SIG-M5 (cell line): ENCODE data around the gene KIN.
"Not testable (repeated sequence)": the region's sequence is repeated elsewhere in the genome, so short reads cannot be mapped to it uniquely, and the experiment has no call there.

ENCODE experiments used
- DNase-seq: peaks from one replicate; lab custom pipeline; 2025; lab: John Stamatoyannopoulos, UW

KIN gene, protein sequence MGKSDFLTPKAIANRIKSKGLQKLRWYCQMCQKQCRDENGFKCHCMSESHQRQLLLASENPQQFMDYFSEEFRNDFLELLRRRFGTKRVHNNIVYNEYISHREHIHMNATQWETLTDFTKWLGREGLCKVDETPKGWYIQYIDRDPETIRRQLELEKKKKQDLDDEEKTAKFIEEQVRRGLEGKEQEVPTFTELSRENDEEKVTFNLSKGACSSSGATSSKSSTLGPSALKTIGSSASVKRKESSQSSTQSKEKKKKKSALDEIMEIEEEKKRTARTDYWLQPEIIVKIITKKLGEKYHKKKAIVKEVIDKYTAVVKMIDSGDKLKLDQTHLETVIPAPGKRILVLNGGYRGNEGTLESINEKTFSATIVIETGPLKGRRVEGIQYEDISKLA

DNA sequence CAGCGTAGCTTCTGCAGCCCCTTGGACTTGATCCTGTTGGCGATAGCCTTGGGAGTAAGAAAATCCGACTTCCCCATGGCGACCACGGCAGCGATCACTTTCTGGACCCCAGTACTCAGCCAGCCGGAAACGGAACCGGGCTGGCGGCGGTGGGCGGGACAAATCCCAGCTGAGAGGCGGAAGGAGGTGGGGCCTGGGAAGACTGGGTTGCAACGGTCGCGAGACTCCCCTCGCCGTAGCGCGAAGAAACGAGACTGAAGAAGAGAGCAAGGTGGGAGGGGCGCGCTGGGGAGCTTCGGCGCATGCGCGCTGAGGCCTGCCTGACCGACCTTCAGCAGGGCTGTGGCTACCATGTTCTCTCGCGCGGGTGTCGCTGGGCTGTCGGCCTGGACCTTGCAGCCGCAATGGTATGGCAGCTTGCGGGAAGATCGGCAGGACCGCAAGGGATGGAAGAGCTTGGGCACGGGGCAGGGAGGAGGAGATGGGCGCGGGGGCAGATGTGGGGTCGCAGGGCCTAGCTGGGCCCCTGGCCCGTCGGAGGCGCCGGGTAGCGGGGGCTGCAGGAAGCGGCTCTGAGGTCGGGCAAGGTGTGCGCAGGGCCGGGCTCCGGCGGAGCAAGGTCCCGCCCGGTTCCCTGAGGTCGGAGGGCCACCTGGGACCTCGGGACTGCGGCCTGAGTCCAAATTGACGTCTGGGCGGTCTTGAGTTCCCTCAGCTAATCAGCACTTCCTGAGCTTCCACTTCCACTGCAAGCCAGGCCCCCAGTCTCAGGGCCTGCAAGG, at the start of gene KIN, which contains the start of gene ATP5F1C:
Gene KIN, minus strand, starts transcription at position 137 of the 782 bp plus-strand sequence. Its CDS starts 60 bp downstream, at position 77.
Gene ATP5F1C, plus strand, starts transcription at position 321 of the 782 bp plus-strand sequence. Its CDS starts 31 bp downstream, at position 352.
- no peak for DNase-seq

DNA sequence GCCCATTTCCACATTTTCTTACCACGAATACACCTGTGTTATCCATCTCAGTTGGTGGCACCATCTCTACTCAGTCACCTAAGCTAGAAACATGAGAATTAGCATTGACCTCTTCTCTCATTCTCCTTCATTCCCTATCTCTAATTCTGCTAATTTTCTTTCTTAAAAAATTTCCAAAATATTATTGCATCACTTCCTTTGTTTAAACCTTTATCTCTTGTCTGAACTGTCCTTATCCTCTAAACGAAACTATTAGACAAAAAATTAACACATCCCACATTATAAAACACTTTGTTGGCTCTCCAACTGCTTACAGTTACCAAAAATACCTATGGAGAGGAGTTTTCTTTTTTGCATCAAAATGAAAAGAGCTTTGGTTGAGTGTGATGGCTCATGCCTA, 48.8 kb upstream of the KIN start:
- no peak for DNase-seq

DNA sequence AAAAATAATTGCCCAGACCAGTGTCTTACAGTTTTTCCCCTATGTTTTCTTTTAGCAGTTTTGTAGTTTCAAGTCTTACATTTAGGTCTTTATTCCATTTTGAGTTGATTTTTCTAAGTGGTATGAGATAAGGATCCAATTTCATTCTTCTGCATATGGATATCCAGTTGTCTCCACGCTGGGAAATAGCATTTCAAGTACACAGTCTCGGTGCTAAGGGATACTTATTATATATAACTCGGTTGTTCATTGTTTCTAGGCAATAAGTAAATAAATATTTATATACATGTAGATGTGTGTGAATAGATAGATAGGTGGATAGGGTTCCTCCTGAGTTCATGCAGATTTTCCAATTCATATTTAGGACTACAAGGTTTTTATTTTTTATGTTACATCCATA, 46.5 kb upstream of the KIN start:
- DNase-seq, result no peak

DNA sequence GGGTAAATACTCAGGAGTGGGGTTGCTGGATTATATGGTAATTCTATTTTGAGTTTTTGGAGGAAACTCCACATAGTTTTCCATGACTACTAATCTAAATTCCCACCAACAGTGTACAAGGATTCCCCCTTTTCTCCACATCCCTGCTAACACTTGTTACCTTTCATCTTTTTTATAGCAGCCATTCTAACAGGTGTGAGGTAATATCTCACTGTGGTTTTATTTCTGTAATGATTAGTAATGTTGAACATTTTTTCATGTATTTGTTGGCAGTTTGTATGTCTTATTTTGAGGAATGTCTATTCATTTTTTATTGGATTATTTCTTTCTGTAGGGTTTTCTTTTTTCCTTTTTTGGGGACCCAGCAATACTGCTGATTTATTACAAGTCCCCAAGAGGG, 45.4 kb upstream of the KIN start:
- no peak for DNase-seq

DNA sequence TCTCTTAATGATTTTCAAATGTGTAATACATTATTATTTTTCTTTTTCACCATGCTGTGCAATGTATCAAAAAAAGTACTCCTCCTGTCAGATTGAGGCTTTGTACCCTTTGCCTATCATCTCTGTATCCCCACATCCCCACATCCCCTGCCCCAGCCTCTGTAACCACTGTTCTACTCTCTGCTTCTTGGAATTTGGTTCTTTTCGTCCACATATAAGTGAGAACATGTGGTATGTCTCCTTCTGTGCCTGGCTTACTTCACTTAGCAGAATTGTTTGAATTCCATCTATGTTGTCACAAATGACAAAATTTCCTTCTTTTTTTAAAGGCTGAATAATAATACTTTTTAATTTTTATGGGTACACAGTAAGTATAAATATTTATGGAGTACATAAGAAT, 44.3 kb upstream of the KIN start:
- DNase-seq, result no peak

DNA sequence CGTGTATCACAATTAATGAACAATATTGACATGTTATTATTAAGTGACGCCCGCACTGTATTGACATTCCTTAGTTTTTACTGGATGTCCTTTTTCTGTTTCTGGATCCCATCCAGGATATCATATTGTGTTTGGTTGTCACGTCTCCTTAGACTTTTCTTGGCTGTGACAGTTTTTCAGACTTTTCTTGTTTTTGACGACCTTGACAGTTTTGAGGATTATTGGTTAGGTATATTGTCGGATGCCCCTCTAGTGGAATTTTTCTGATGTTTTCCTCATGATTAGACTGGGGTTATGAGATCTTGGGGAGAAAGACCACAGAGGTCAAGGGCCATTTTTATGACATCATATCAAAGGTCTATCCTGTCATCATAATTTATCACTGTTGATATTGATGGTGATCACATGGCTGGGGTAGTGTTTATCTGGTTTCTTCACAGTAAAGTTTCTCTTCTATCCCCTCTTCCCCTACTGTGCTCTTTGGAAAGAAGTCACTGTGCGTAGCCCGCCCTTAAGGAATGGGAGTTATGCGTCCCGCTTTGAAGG, 41.6 kb upstream of the KIN start:
- DNase-seq, result no peak

DNA sequence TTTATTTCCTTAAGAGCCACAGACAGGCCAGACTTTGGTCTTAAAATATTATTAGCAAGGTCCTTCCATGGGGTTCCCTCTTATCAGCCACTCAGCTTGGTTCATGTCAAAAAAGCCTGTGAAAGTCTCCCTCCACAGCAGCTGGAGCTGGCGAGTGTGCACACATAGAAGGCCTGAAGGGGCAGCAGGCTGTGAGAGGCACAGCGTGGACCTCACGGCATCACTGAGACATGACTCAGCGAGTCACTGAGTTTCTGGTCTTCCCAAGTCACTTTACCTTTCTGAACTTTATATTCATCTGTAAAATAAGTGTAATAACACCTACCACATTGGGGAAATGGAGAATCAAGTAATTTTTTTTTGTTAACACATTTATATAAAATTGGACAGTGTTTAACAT, 39.2 kb upstream of the KIN start:
- no peak for DNase-seq

DNA sequence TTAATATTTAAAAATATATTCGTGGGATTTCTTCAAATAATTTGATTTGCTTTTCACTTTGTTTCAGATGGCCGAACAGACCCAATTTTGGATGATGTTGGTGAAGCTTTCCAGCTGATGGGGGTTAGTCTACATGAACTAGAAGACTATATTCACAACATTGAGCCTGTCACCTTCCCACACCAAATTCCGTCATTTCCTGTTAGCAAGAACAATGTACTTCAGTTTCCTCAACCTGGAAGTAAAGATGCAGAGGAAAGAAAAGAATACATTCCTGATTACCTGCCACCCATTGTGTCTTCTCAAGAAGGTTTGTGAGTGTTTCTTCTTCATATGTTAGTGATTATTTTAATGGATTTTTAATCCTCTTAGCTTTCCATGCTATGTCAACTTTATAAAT, 36.5 kb upstream of the KIN start:
- no peak for DNase-seq

DNA sequence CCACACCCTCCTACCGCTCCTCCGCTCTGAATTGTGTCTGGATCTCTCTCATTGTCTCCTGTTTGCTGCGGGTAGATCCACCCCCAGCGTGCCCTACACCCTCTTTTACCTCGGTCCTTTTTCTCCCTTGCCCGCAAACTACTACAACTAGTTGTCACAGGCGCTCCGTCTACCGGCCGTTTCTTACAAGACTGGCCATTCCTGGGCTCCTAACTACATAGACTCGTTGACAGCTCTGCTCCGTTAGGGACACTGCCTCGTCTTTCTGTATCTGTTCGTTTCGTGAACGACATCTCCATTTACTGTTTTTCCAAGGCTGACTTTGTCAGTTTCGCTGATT, 31.3 kb upstream of the KIN start:
- no peak for DNase-seq

DNA sequence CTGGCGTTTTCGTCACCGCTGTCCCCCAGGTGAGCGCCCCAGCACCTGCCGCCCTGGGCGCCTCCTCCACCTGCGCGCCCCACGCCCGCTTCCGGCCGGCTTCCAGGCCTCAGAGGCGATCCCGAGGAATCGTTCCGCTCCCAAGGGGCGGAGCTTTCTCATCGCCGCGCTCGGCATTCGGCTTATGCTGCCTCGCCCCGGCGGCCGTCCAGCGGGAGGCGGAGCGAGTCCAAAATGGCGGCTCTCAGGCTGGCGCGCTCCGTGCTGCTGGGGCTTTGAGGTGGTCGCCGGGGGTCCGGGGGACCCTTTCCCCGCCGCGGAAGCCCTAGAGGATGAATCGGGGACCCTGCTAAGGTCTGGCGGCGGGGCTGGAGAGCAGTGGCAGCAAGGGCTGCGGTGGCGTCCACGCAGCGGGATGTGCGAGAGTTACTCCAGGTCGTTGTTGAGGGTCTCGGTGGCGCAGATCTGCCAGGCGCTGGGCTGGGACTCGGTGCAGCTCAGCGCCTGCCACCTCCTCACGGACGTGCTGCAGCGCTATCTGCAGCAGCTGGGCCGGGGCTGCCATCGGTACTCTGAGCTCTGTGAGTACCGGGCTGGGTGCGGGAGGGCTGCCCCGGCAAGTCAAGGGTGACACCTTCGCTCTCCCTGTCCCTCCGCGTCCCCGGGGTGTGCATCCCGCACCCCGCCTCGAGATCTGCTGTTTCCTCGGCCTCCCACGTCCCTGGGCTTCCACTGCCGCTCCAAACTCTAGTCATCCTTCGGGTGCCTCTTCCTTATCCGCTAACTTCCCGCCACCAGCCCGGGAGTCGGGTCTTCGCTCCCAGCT, 30.7 kb upstream of the KIN start, which contains the start of gene TAF3:
Gene TAF3, plus strand, starts transcription at position 211 of the 826 bp plus-strand sequence. Its CDS starts 205 bp downstream, at position 416.
- DNase-seq, result no peak

DNA sequence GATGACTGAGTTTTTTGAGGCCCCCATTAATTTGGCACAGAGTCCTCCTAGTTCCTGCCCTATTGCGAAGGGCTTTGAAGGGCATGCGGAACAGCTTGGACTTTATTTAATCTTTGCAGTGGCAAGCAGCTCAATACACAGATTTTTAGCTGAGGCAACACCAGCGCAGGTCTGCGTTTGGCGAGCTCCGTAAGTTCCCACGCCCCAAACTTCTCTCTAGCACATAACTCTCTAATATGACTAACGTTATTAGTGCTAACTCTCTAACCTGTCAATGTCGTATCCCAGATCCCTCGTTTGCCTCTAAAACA, 30.1 kb upstream of the KIN start:
- DNase-seq, result no peak

DNA sequence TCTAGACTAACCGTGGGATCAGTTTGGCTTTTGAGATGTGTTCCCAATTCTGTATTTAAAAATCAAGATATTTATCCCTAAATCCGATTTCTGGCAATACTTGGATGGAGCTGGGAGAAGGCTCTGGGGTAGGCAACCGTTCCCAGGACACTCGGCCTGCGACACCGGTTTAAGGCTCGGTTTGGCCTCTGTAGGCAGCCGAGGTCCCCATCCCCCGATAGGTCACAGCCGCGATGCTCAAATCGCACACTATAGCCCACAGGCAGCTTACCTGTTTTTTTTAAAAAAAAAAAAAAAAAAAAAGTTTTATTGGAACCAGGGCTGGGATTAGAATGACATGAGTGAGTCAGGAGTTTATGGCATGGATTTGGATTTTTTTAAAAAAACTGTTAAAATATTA, 29.8 kb upstream of the KIN start:
- no peak for DNase-seq

DNA sequence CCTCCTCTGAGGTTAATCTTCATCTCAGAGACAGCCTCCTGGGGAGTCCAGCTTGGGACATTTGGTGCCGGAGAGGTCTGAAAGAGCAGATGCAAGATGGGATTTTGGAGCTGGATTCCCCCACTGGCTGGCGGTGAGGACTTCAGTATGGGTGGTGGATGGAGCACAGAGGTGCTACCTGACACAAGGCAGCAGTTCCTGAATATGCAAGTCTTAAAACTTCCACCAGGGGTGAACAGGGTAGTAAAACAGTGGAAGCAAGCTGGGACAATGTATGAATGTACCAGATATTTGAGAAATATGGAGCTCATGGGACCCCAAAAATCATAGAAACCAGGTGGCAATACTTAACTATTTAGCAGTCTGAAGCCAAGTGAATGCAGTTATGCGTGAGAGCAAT, 25.7 kb upstream of the KIN start:
- DNase-seq, result no peak

DNA sequence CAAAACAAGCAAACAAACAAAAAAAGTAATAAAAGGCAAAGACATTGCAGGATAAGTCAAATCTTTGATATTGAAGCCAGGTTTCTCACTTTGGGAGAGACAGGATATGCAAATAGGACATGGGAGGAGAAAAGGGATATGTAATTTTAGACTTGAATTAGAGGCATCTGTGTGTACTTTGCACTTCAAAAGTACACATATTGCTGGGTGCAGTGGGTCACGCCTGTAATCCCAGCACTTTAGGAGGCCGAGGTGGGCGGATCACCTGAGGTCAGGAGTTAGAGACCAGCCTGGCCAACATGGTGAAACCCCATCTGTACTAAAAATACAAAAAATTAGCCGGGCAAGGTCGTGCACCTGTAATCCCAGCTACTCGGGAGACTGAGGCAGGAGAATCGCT, 23.9 kb upstream of the KIN start:
- DNase-seq, result not testable (repeated sequence)

DNA sequence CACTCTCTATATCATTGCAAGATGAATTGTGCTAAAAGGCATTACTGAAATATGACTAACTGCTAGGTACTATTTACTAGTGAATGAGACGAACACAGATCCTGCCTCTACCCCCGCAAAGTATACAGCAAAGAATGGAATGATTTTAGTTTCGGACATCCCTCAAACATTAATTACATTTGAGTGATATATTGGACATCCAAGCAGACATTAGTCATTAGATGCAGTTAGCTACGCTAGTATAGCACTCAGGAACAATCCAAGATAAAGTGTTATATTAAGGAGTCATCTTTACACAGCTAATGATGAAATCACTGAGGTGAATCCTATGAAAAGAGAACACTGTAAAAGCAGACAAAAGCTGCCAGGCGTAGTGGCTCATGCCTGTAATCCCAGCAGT, 23.2 kb upstream of the KIN start:
- DNase-seq, result no peak

DNA sequence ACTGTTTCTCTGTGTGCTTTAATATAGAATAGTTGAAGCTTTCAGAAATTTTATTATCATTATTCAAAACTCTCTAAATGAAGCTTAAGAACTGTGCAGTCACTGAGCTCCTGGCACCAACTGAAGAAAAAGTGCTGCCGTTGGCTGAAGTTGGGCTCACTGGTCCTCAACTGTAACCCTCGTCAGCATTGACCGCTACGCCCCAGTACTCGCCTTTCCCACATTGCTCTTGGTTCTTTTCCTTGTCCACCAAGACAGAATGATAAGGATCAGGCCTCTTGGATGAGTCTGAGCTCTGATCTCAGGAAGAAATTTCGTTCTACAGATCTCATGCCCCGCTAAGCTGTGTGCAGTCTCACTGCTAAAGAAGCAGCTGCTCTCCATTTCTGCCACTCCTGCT, 22.6 kb upstream of the KIN start:
- DNase-seq, result no peak

DNA sequence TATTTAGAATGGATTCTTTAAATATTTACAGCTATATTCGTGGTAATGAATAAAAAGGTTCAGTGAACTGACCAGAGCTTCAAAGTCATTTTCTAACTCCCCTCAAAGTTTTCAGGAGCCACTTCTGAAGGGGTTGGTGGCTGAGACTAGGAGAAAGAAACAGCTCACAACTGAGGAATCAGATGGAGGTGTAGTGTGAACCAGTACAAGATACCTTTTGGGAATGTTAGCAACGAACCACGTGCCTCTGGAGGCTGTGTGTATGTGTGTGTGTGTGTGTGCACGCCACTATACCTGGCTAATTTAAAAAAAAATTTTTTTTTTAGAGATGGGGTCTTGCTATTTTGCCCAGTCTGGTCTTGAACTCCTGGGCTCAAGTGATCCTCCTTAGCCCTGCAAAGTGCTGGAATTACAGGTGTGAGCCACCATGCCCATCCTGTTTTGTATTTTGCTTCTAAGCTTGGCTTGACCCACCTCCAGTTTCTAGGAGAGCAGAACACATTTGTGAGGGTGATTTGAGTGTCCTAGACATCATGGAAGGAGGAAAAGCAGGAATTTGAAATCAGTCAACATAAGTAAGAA, 21.0 kb upstream of the KIN start:
- no peak for DNase-seq

DNA sequence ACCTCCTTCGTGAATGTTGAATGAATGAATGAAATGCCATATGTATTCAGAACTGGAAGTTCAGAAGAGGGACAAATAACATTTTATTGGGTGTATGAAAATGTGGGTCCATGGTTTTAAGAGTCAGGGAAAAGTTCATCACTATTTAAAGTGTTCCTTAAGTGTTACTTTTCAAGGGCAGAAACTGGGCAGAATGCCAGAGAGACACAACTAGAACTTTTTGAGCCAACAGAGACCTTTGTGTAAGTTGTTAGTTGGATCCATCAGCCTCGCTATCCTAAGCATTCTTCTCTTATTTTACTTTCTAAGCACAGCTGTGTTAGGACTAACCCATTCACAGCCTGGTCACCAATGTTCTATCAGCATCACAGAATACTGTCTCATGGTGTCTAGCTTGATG, 16.9 kb upstream of the KIN start:
- DNase-seq, result no peak

DNA sequence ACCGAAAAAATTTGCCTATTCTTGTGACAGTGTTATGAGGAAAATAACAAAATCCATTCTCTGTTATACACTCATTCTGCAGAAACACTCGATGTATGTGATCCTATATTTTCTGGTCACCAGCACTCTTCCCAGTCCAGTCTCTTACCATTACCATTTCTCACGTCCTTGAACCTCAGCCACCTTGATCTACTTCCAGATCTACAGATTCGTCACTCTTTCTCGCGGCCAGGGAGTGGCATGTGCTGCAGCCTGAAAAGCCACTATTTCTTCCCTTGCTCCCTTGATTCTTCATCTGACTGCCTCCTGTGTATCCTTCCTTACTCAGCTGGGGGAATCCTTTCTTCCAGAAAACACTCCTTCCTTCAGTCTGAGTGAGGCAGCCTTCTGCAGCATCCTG, 16.4 kb upstream of the KIN start:
- no peak for DNase-seq

DNA sequence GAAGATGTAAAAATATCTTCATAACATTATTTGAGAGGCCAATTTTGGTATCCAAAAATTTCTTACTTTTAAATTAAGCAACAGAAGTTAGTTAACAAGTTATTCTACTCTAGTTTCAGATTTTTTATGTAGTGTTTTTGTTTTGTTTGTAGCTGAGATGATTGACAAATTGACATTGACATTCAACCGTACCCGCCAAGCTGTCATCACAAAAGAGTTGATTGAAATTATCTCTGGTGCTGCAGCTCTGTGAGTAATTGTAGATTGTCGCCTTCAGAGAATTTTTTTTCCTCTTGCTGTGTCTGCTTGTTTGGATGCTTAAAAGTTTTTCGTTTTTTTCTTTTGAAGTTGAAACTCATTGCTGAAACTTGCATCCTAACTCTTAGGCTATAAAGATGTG, 14.8 kb upstream of the KIN start:
- no peak for DNase-seq

DNA sequence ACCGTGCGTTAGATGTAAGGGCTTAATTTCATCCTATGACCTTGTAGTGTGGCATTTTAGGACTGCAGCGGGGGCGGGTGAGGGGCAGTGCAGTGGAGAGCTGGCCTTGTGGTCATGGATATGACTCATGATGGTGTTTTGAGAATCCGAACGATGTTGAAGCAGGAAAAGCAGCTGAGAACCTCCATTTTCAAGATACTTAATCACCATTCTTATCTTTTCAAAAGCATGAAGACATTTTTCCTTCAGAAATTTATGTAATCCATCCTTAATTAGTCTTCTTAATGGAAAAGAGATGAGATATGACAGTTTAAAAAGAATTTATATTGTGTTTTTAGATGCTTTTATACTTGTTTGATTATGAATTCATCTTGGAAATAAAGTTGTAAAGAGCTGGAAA, 9.8 kb upstream of the KIN start:
- no peak for DNase-seq

DNA sequence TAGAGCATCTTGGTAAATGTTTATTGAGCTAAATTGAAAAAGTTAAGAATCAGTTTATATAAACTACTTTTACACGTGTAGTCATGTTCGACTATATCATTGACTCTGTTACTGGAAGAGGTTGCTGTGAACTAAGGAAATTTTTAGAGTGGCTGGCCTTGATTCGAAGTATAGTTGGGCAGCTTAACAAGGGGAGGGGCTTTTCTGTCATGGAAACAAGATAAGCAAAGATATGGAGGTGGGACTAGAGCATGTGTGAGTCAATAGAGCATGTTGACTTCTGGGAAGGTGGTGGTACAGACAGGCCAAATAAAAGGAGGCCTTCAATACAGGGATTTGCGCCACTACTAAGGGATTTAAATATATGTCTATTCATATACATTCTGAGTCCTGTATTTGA, 7.8 kb upstream of the KIN start:
- DNase-seq, result no peak
